Heart left ventricle (tissue), 16 donors: Measurements from ENCODE around the gene FOXN3. TPM values are rescaled to one million over a fixed set of nuclear protein-coding genes. Genes with fewer than 3 reads are reported as not detected.

Experiments used
- ATAC-seq, 4 donors: fragments of 200-7000 bp; cut with Tn5 transposase; one replicate each; pipeline ENCODE4 v1.9.1; 2020 to 2022; ENCODE audit warnings: moderate library complexity in 4 of 4, mild to moderate bottlenecking in 3 of 4, moderate number of reproducible peaks in 1 of 4
- DNase-seq, 5 donors: peaks; one replicate each; pipeline ENCODE4 v3.0.0-alpha.2; 2020
- H3K27ac ChIP-seq, 12 donors: fragments of 200-600 bp; sonication (generic) in 4 of 12; one replicate each; pipeline versions ENCODE4 v1.5.0 to v1.8.0; 2016 to 2022; ENCODE audit warnings: mild to moderate bottlenecking in 2 of 12
- H3K27me3 ChIP-seq, 9 donors: fragments of 200-600 bp; sonication (generic) in 2 of 9; one replicate each; pipeline versions ENCODE4 v1.5.1 to v1.8.0; 2016 to 2022; ENCODE audit warnings: mild to moderate bottlenecking in 3 of 9
- H3K36me3 ChIP-seq, 9 donors: fragments of 200-600 bp; sonication (generic) in 2 of 9; one replicate each; pipeline versions ENCODE4 v1.5.0 to v1.8.0; 2018 to 2022; ENCODE audit warnings: mild to moderate bottlenecking in 2 of 9
- H3K4me1 ChIP-seq, 12 donors: fragments of 200-600 bp; sonication (generic) in 4 of 12; one replicate each; pipeline versions ENCODE4 v1.5.0 to v1.8.0; 2016 to 2022; ENCODE audit warnings: mild to moderate bottlenecking in 3 of 12
- H3K4me3 ChIP-seq, 12 donors: fragments of 200-600 bp; sonication (generic) in 4 of 12; one replicate each; pipeline versions ENCODE4 v1.5.0 to v1.8.0; 2017 to 2022; ENCODE audit warnings: mild to moderate bottlenecking in 9 of 12, moderate library complexity in 4 of 12
- H3K9me3 ChIP-seq, 12 donors: fragments of 200-600 bp; sonication (generic) in 4 of 12; one replicate each; pipeline versions ENCODE4 v1.5.0 to v1.8.0; 2016 to 2022; ENCODE audit warnings: mild to moderate bottlenecking in 1 of 12
- CTCF ChIP-seq, 12 donors: fragments of 200-600 bp; sonication (generic) in 4 of 12; IDR thresholded peaks; one replicate each; pipeline versions ENCODE4 v1.5.0 to v1.8.0; 2018 to 2022; ENCODE audit warnings: antibody characterized with exemption in 12 of 12, mild to moderate bottlenecking in 5 of 12
- POLR2A ChIP-seq, 2 donors: fragments of 450-650 bp; IDR thresholded peaks; one replicate each; pipeline ENCODE4 v1.6.1; 2017; ENCODE audit warnings: antibody characterized with exemption in 2 of 2, mild to moderate bottlenecking in 2 of 2, moderate library complexity in 2 of 2
- WGBS, 4 donors: extraction: QIAGEN DNeasy Blood & Tissue Kit in 2 of 4; methylation state at CpG; one replicate each; pipeline versions ENCODE4 v1.1.5 to v1.1.7; 2013 to 2018; 5-methylcytosine and 5-hydroxymethylcytosine counted together
- intact Hi-C, 10 donors: fragments of 100-400 bp; cut with DNase I; formaldehyde crosslinking; loops; one replicate each; pipeline versions ENCODE4 v1.11.1 to v1.14.2; 2022
- polyA plus RNA-seq, 2 donors: library from polyadenylated mRNA; stranded (reverse); fragments of 200-250 nt; gene quantifications; one replicate each; pipeline ENCODE4 v1.2.3, GENCODE V29; 2013
- total RNA-seq, 9 donors: library from RNA; depleted of rRNA in 2 of 9; stranded (reverse); fragments of >200 nt in 2 of 9; fragmentation: NEBNext Ultra II Directional in 3 of 9; extraction: Animal tissue kit (Norgen Biotek cat#: 25700) in 3 of 9; gene quantifications; one replicate each; pipeline versions ENCODE4 v1.1.0 to v1.2.4, GENCODE V29; 2016 to 2023
- donor health status: ischemic (EF 13 %, LVEDD 7.1; RV severe dilation, severe dysfunction).
- donor health status: healthy with polysubstance abuse.
- donor health status: DM: no; HTN: yes; CAD: no.
- donor health status: DM: no; HTN: no; CAD: no.
- donor health status: ischemic (EF 25% LVEDD 6.9; RV normal size, moderate dysfunction).
- donor health status: ischemic (EF 25% LVEDD 5.7; RV mildly dilated, moderate dysfunction).
- donor health status: healthy.
- donor health status: DM: yes; HTN: yes; CAD: no.
- donor health status: ischemic (EF 35%, LVEDD 5.7; RV mildly dilated, moderate dysfunction).
- donor health status: nonischemic (EF 11% LVEDD 7.7; RV severe dilation, severe dysfunction).
- donor health status: DM: yes; HTN: yes; CAD: no.
- donor health status: PGD.
- donor health status: ischemic (EF 29% LVEDD 5.4; RV normal size, mild dysfunction).
- donor health status: nonischemic (EF 23%, LVEDD 6.1; RV moderate dilation, normal function).

Gene FOXN3
- total and polyA plus RNA-seq, 11 donors: 24.4 to 161 (median 111) TPM

GRCh38 chr14:89405712-89406111, 11.3 kb downstream of the FOXN3 start:
- WGBS, 4 donors: 84 to 97% (median 87%) methylated on average over 5 of the region's 5 CpGs
- H3K27ac ChIP-seq: no peak overlapping the region

GRCh38 chr14:89402363-89402762, 14.7 kb downstream of the FOXN3 start:
- Histone ChIP-seq H3K27me3 (no peaks in the 10 kb centered on the region), H3K4me3 (no peak overlapping the region), H3K4me1 (peaks cover 9 to 61% (median 39%) of the 10 kb centered on the region in 12 donors), H3K9me3 (no peaks in the 10 kb centered on the region), H3K27ac (no peak overlapping the region), H3K36me3 (peaks cover 0 to 11% (median 2%) of the 10 kb centered on the region in 9 donors)
- intact Hi-C loops: loop anchor here in 4 of 10 donors (10.0 kb wide), 6 partner anchors 88 to 512 kb away; no protein-coding TSS in a partner anchor
- DNase-seq (peak in 1 of 5 donors; percentile 9), ATAC-seq (no peak)
- WGBS, 4 donors: 78 to 91% (median 86%) methylated on average over 3 of the region's 3 CpGs
- TF ChIP-seq POLR2A (IDR thresholded peaks at IDR 0.05) (no peak), CTCF (IDR thresholded peaks at IDR 0.05) (no peak)

More at GRCh38 chr14:89405712-89406111, 11.3 kb downstream of the FOXN3 start:
- TF ChIP-seq POLR2A (IDR thresholded peaks at IDR 0.05) (no peak), CTCF (IDR thresholded peaks at IDR 0.05) (no peak)
- peaks cover 12 to 65% (median 54%) of the 10 kb centered on the region in 12 donors for H3K4me1 ChIP-seq
- peaks cover 0 to 15% (median 4%) of the 10 kb centered on the region in 9 donors for H3K36me3 ChIP-seq
- H3K9me3 ChIP-seq: no peaks in the 10 kb centered on the region
- no peak overlapping the region for H3K4me3 ChIP-seq
- intact Hi-C loops: loop anchor here in 5 of 10 donors (5.0 to 10.0 kb wide), 7 partner anchors 38 to 509 kb away; no protein-coding TSS in a partner anchor
- ATAC-seq: no peak
- no peak for DNase-seq
- no peaks in the 10 kb centered on the region for H3K27me3 ChIP-seq

GRCh38 chr14:89401761-89402160, 15.3 kb downstream of the FOXN3 start:
- ATAC-seq (no peak), DNase-seq (peak in 1 of 5 donors; percentile 16)
- H3K4me1 ChIP-seq: peaks cover 3 to 55% (median 33%) of the 10 kb centered on the region in 12 donors
- no peak for TF ChIP-seq POLR2A (IDR thresholded peaks at IDR 0.05)
- no peak for TF ChIP-seq CTCF (IDR thresholded peaks at IDR 0.05)
- no peaks in the 10 kb centered on the region for H3K9me3 ChIP-seq
- peaks cover 0 to 11% (median 2%) of the 10 kb centered on the region in 9 donors for H3K36me3 ChIP-seq
- H3K27me3 ChIP-seq: no peaks in the 10 kb centered on the region
- 43 to 53% (median 47%) methylated on average over 4 of the region's 4 CpGs for WGBS, 4 donors
- no peak overlapping the region for H3K27ac ChIP-seq
- no peak overlapping the region for H3K4me3 ChIP-seq
- intact Hi-C loops: loop anchor here in 4 of 10 donors (10.0 kb wide), 6 partner anchors 87 to 513 kb away; no protein-coding TSS in a partner anchor

- peak in 1 of 5 donors; percentile 4 for DNase-seq
- no peak overlapping the region for H3K4me3 ChIP-seq
- H3K4me1 ChIP-seq: peaks cover under 1 to 50% (median 28%) of the 10 kb centered on the region in 12 donors
- intact Hi-C loops: loop anchor here in 4 of 10 donors (10.0 kb wide), 6 partner anchors 86 to 514 kb away; no protein-coding TSS in a partner anchor
- H3K9me3 ChIP-seq: no peaks in the 10 kb centered on the region
- TF ChIP-seq POLR2A (IDR thresholded peaks at IDR 0.05): no peak
- TF ChIP-seq CTCF (IDR thresholded peaks at IDR 0.05): no peak
- 81 to 90% (median 86%) methylated on average over 5 of the region's 5 CpGs for WGBS, 4 donors
- no peak overlapping the region for H3K27ac ChIP-seq
- no peak for ATAC-seq
- H3K36me3 ChIP-seq: peaks cover 0 to 11% (median 2%) of the 10 kb centered on the region in 9 donors
- H3K27me3 ChIP-seq: no peaks in the 10 kb centered on the region
Measured at GRCh38 chr14:89401241-89401640, 15.8 kb downstream of the FOXN3 start.
